BE2C (cell line): ENCODE results near the gene ATP8B3.

Experiments
- DNase-seq: peaks from one replicate; pipeline ENCODE4 v3.0.0-alpha.2; 2020
- H3K27me3 ChIP-seq: fragments of 250-450 bp; sonication (Bioruptor Pico); 2 replicates; pipeline ENCODE4 v1.5.1; 2020; ENCODE audit warnings: mild to moderate bottlenecking
- H3K36me3 ChIP-seq: fragments of 250-450 bp; sonication (Bioruptor Pico); 2 replicates; pipeline ENCODE4 v1.5.1; 2020; ENCODE audit warnings: mild to moderate bottlenecking
- H3K4me1 ChIP-seq: fragments of 250-450 bp; sonication (Bioruptor Pico); 2 replicates; pipeline ENCODE4 v1.5.1; 2020
- H3K4me3 ChIP-seq: 2 replicates; pipeline ENCODE4 v1.5.1; 2011; ENCODE audit warnings: low read depth, low read length
- H3K9me3 ChIP-seq: fragments of 250-450 bp; sonication (Bioruptor Pico); 2 replicates; pipeline ENCODE4 v1.5.1; 2020
- CTCF ChIP-seq: IDR thresholded peaks from 2 replicates; pipeline ENCODE4 v1.5.1; 2012; ENCODE audit warnings: mild to moderate bottlenecking, low read depth, low read length

The ATP8B3 gene

GRCh38 chr19:1768918-1769644 is 43.0 kb downstream of the ATP8B3 start:
- Histone ChIP-seq H3K4me1 (no peaks in the 10 kb centered on the region), H3K4me3 (no peak overlapping the region), H3K9me3 (no peaks in the 10 kb centered on the region), H3K27me3 (peaks cover 81% of the 10 kb centered on the region), H3K36me3 (no peaks in the 10 kb centered on the region)
- TF ChIP-seq CTCF, result no peak
- no peak for DNase-seq

DNA sequence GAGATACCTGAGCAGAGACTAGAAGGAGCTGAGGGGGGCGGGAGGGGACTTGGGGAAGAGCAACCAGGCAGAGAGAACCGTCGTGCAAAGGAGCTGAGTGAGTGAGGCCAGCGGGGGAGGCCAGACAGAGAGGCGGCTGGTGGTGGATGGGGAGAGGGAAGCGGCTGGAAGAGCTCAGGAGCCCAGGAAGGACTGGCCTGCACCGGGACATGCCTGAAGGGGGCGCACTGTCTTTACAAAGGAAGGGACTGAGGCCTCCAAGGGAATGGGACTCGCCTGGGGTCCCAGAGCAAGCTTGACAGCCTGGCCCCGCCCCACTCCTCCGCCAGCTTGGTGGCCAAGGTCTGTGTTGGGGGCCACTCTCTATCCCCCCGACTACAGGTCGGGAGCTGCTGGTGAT is 43.8 kb downstream of the ATP8B3 start:
- Histone ChIP-seq H3K36me3 (no peaks in the 10 kb centered on the region), H3K4me3 (no peak overlapping the region), H3K27me3 (peaks cover 81% of the 10 kb centered on the region), H3K9me3 (no peaks in the 10 kb centered on the region), H3K4me1 (no peaks in the 10 kb centered on the region)
- TF ChIP-seq CTCF, result peak; percentile 46
- peak; percentile 66 for DNase-seq

DNA sequence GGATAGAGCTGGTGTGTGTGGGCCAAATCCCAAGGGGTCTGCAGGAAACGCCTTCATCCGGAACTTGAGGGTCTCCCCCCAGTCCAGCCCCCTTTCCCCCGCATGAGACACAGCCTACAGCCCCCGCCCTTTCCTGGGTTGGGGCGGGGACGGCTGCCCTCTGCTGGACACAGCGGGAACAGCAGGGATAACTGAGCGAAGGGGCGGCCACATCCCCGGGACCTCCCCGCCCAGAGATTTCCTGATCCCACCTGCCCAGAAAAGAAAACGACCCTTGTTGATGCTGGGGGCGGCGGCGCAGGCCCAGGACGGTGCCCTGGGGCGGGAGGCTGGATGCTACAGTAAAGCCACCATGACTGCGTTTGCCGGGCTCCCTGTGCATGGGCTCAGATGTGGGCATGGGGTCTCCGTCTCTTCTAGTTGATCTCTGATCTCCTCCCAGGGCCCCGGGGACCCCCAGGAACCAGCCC is 44.6 kb downstream of the ATP8B3 start:
- no peak overlapping the region for H3K4me3 ChIP-seq

DNA sequence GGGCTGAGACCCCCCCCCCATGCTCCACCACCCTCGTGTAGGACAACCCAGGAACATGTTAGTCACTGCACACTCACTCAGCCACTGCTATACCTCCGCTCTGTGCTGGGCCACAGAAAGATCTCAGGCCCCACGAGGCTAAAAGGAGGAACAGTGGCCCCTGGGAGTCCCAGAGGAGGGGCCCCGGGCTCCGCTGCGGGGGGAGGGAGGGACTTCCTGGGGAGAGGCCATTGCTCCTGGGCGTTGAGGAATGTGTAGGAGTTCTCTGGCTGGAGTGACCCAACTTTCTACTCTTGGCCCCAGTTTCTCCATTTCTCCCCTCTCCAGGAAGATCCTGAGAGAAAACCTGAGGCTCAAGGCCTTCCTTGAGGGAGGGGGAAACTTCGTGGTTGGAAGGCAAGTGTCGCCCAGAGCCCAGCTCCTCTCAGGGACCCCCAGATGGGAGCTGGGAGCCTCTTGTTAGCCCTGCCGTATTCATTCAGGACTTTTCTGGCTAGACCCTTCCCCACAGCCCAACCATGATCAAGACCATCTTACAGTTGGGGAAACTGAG is 45.2 kb downstream of the ATP8B3 start:
- H3K36me3 ChIP-seq, result no peaks in the 10 kb centered on the region
- DNase-seq, result no peak
- peaks cover 90% of the 10 kb centered on the region for H3K27me3 ChIP-seq

More for the DNA sequence above, 44.6 kb downstream of the ATP8B3 start:
- Histone ChIP-seq H3K9me3 (no peaks in the 10 kb centered on the region), H3K27me3 (peaks cover 84% of the 10 kb centered on the region), H3K36me3 (no peaks in the 10 kb centered on the region), H3K4me1 (no peaks in the 10 kb centered on the region)
- TF ChIP-seq CTCF, result peak; percentile 79
- peak; percentile 68 for DNase-seq

GRCh38 chr19:1765904-1766799 is 45.9 kb downstream of the ATP8B3 start:
- no peaks in the 10 kb centered on the region for H3K4me1 ChIP-seq

More for the DNA sequence above, 45.2 kb downstream of the ATP8B3 start:
- Histone ChIP-seq H3K4me3 (no peak overlapping the region), H3K9me3 (no peaks in the 10 kb centered on the region), H3K4me1 (no peaks in the 10 kb centered on the region)
- no peak for TF ChIP-seq CTCF

More at GRCh38 chr19:1765904-1766799, 45.9 kb downstream of the ATP8B3 start:
- no peak for TF ChIP-seq CTCF
- no peak overlapping the region for H3K4me3 ChIP-seq
- H3K27me3 ChIP-seq, result peaks cover 92% of the 10 kb centered on the region
- H3K9me3 ChIP-seq, result no peaks in the 10 kb centered on the region
- no peak for DNase-seq
- no peaks in the 10 kb centered on the region for H3K36me3 ChIP-seq
